Nasal cavity respiratory epithelium epithelial cell of viscerocranial mucosa (primary cell): Measurements from ENCODE around the gene FAM124A. TPM values are rescaled to one million over a fixed set of nuclear protein-coding genes. Genes with fewer than 3 reads are reported as not detected.

Experiments
- total RNA-seq: library from RNA; depleted of rRNA; stranded (reverse); fragments of >200 nt; gene quantifications from 2 replicates; pipeline ENCODE4 v1.2.3, GENCODE V29; 2014

The FAM124A gene
- under 0.01 TPM in 1 of 2 replicates, not detected in the other for total RNA-seq

GRCh38 chr13:51222037-51222685 lies at the start of gene FAM124A:
TSS of gene FAM124A (plus strand) at chr13:51222398. CDS start at chr13:51222502, 104 bp downstream.

Other genes starting within 250 kb of the FAM124A start
- not detected in 2 replicates for gene C13orf42, start 111.1 kb upstream of the FAM124A start, total RNA-seq
- not detected in 2 replicates for gene SERPINE3, start 117.3 kb downstream of the FAM124A start, total RNA-seq
- 79.6 and 110 TPM in 2 replicates for gene INTS6, start 230.6 kb downstream of the FAM124A start, total RNA-seq